Suppressor macrophage treated with lipopolysaccharide for 1 hour (primary cell): Measurements from ENCODE around the gene CCL5.

Experiments used
- DNase-seq, 3 donors: peaks; one replicate each; pipeline ENCODE4 v3.0.0-alpha.2; 2020 to 2022

Gene CCL5

DNA sequence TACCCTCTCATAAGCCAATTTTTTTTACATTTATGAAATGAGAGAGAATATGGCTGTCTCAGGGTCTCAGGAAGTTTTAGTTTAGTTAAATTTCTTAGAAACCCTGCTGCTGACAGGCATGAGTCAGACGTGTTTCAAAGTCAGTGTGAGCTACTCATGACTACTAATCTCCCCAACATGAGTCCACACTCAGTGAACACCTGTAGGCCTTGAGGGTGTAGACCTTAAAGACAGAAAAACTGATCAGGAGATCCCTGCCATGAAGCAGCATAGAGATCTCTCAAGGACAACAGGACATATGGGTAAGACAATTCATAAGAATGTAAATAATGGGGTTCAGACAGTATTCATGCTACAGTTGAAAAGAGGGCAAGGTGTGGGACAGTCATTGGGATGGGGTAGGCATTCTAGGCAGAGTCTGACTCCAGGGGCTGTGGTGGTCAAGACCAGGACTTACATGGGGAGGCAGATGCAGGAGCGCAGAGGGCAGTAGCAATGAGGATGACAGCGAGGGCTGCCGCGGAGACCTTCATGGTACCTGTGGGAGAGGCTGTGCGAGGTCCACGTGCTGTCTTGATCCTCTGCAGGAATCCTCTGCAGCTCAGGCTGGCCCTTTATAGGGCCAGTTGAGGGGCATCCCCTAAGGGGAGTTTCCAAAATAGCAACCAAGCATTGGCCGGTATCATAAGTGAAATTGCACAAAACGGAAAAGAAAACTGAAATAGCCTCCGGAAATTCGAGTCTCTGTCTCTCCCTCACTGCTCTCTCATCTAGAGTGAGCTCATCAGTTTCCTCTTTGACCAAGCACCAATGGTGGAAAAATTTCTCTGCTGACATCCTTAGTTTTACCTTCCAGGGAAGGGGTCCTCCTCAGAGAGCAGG is at the start of gene CCL5:
Gene CCL5 (minus strand): TSS at position 588 of the 882 bp plus-strand sequence.
- DNase-seq: peak; percentile 92 to 99 (median 97)

DNA sequence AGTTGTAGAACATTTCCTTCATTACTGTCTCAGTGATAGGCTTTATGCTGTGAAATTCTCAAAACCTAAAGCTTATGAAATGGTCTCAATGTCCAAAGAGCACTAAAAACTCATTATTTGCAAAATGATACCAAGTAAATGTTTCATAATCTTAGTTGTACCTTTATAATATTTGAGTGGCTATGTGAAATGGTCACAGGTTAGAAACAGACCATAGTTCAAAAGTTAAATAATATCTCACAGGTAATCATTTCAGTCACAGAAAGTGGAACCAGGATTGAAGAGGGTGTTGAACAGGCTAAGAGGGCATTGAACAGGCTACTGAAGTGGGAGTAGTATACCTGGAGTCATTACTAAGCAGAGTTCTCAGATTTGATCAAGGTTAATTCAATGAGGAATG is 47.6 kb upstream of the CCL5 start:
- no peak for DNase-seq

DNA sequence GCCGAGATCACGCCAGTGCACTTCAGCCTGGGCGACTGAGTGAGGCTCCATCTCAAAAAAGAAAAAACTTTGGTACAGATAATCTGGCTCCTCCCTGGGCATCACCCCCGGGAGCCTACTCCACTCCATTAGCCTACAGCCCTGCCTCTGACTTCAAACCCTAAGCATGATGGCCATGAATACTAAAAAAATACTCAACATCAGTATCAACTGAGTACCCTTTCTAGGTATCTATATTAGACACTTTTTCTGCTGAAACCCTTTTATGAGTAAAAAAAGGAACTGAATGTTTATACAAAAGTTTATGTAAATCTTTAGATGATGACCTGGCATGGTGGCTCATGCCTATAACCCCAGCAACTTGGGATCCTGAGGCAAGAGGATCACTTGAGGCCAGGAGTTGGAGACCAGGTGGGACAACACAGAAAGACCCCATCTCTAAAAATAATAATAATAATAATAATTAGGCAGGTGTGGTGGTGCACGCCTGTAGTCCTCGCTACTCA is 43.5 kb upstream of the CCL5 start:
- DNase-seq: no peak

DNA sequence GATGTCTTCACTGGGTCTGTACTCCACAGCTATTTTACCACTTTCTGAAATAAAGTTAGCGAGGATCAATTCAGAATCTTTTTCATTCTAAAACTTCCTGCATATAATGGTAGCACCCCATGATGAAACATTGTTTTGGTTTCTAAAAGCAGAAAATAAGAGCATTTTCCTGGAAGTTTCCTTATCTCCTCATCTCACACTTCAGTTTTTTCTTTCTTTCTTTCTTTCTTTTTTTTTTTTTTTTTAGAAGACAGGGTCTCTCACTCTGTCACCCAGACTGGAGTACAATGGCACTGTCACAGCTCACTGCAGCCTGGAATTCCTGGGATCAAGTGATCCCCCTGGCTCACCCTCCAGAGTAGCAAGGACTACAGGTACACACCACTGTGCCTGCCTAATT is 40.1 kb upstream of the CCL5 start:
- DNase-seq: no peak

DNA sequence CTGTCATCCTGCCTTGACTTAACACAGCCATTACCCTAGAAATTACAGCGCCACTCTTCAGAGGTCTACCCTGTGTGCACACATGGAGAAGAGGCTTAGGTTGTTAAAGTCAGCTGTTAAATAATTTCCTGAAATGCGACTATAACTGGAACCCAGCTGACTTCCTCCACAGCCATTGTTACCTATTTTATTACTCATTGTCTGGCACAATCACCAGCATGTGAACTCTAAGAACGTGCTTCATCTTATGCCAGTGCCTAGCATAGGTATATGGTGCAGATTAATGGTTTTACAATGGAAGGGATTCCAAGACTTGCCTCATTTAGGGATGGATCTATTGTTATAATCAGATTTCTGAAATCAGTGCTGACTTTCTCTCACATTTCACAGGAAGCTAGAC is 38.5 kb upstream of the CCL5 start:
- DNase-seq: no peak

DNA sequence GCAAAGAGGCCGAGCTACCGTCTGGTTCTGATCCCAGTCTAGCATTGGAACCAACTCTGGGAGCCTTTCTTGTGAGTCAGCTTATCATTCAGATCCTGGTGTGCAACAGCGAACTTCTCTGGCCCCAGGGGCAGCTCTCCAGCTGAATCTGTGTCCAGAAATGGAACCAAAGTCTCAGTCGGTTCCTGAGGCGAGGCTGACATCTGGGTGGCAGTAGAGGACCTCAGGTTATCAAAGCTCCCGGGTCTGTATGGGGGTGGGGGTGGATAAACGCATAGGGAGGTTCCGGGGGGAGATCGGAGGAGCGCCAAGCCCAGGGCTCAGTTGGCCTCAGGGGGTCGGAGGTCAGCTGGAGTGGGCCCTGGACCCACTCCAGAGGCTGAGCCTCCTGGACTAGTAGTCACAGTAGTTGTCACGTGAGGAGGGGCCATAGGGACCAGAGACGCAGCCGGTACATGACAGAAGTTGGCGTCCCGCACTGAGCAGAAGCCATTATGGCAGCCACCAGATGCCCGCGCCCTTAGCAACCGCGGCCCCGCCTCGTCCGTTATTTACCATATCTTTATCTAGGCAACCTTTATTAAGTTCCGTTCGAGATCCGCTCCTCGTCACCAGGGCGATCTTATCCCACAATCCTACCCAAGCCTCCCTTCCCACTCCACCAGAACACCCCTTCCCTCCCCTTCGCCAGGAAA is 37.5 kb upstream of the CCL5 start:
- DNase-seq: no peak

DNA sequence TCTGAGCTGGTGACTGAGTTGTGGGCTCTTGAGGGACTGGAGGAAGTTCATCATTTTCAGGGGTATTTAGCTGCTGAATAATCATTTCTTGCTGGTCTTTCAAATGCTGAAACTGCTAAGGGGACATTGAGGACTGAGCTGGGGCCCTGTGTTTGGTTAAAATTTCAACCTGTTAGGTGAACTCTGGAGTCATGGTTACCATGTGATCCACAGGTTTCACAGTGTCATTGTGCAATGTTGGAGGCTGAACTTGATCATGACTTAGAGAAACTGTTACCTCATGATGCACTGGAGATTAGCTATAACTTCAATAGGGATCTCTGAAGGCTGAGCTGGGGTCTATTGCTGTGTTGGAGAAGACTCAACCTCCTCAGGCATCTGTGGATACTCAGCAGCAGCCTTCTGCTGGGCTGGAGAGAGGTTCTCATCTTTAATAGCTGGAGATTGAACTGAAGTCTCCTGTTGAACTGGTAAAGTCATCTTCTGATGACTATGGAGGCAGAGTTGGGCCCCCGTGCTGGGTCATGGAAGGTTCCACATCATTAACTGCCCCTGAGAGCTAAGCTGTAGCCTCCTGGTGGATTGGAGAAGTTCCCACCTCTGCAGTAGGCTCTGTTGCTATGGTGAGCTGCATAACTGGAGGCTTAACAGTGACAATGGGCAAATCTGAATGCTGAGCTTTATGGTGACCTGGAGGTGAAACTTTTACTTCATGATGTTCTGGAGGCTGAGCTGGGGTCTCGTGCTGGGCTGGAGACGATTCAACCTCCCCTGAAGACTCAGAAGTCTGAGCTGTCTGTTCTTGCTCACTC is 35.2 kb upstream of the CCL5 start:
- no peak for DNase-seq

DNA sequence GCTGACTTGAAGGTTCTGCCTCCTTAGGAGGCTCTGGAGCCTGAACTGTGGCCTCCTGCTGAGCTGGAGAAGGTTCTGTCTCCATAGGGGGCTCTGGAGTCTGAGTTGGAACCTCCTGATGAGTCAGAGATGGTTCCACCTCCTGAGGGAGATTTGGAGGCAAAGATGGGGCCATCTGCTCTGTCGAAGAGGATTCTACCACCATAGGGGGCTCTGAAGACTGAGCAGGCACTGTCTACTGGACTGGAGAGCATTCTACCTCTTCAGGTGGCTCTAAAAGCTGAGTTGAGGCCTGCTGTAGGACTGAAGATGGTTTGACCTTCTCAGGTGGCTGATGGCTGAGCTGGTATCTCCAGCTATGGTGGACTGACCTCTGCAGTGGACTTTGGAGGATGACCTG is 34.2 kb upstream of the CCL5 start:
- DNase-seq: no peak

DNA sequence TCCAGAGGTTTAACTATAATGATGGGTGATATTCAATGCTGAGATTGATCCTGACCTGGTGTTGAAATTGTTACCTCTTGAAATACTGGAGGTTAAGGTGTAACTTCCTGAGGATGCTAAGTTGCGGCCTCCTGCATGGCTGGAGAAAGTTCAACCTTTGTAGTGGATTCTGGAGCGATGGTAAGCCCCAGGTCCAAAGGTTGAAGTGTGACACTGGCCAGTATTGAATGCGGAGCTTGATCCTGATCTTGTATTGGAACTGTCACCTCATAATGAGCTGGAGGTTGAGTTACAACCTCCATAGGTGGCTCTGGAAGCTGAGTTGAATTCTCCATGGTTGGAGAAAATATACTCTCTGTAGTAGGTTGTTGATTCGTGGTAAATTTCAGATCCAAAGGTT is 33.4 kb upstream of the CCL5 start:
- DNase-seq: no peak

DNA sequence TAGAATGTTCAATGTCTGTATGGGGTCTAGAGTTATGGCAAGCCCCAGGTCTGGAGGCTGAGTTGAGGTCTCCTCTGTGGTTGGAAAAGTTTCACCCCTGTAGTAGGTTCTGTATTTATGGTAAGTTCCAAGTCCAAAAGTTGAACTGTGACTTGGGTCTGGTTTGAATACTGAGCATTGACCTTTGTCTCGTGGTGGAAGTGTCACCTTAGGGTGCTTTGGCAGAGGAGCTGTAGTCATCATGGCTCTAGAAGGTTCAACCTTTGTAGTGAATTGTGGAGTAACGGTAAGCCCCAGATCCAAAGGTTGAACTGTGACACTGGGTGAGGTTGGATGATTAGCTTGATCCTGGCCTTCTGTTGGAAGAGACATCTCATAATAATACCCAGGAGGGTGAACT is 32.8 kb upstream of the CCL5 start:
- DNase-seq: no peak

DNA sequence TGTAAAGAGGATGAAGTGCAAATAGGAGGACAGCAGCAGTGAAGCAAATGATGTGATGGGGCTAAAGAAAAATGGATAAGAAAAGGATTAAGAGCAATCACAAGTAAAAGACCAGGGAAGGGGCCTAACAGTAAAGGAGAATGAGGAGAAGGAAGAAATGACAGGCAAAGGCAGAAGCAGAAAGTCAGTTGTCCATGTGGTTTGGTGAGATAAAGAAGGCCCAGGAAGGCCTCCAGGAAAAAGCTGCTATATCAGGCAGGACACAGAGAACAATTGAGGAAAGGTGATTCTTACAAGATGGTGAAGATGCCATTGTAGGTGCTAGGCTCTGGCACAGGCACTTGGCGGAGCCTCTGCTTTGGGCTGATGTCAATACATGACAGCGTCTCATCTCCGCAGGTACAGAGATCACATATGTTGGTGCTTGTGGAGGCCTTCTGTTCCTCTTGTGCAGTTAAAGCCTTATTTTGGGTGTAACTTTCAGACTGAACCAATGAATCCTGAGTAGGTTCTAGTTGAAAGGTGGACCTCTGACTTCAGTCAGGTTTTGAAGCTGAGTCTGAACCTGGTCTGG is 32.3 kb upstream of the CCL5 start:
- DNase-seq: no peak

DNA sequence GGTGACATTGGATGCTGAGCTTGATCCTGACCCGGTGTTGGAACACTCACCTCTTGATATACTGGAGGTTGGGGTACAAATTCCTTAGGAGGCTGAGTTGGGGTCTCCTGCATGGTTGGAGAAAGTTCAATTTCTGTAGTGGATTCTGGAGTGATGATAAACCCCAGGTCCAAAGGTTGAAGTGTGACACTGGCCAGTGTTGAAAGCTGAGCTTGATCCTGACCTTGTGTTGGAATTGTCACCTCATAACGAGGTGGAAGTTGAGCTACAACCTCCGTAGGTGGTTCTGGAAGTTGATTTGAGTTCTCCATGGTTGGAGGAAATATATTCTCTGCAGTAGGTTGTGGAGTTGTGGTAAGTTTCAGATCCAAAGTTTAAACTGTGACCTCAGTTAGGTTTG is 29.2 kb upstream of the CCL5 start:
- no peak for DNase-seq

DNA sequence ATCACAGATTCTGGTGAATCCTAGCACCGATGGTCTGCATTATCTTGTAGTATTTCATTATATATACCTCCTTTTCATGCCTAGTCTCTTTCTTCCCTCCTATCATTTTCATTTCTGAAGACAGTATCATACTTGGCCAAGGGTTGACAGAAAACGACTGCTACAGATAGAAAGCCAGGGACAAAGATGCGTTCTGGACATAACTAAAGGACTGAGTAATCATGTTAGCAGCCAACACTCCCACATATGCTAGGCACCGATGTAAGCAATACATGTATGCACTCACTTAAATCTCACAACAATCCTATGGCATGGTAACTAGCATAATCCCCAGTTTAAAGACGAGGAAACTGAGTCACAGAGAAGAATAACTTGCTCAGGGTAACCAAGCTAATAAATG is 27.5 kb upstream of the CCL5 start:
- no peak for DNase-seq

DNA sequence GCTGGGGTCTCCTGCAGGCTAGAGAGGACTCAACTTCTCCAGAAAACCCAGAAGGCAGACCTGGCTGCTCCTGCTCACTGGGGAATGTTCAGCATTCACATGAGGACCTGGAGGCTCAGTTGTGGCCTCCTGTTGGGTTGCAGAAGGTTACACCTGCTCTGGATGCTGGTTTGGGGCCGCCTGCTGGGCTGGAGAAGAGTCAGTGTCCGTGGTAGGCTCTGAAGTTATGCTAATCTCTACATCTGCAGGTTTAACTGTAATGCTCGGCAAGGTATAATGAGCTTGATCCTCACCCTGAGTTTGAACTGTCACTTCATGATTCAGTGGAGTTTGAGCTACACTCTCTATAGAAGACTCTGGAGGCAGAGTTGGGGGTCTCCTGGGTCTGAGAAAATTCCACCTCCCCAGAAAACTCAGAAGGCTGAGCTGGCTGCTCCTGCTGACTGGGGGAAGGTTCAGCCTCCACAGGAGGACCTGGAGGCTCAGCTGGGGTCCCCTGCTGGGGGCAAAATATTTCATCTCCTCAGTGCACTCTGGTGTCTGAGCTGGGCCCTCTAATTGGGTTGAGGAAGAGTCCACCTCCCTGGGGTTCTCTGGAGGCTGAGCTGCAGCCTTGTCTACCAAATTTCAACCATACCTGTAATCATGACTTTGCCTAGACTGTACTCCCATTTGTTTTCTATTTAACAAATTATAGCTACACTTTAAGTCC is 26.9 kb upstream of the CCL5 start:
- no peak for DNase-seq

DNA sequence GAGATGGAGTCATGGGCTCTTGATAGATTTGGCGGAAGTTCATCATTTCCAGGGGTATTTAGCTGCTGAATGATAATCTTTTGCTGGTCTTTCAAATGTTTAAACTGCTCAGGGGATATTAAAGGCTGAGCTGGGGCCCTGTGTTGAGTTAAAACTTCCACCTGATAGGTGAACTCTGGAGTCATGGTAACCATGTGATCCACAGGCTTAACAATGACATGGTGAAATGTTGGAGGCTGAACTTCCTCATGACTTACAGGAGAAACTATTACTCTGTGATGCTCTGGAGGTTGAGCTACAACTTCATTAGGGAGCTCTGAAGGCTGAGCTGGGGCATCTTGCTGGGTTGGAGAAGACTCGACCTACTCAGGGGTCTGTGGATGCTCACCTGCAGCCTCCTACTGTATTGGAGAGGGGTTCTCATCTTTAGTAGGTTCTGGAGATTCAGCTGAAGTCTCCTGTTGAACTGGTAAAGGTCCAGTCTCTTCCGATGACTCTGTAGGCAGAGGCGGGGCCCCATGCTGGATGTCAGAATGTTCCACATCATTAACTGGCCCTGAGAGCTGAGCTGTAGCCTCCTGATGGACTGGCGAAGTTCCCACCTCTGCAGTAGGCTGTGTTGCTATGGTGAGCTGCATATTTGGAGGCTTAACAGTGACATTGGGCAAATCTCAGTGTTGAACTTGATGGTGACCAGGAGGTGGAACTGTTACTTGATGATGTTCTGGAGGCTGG is 26.2 kb upstream of the CCL5 start:
- DNase-seq: no peak

DNA sequence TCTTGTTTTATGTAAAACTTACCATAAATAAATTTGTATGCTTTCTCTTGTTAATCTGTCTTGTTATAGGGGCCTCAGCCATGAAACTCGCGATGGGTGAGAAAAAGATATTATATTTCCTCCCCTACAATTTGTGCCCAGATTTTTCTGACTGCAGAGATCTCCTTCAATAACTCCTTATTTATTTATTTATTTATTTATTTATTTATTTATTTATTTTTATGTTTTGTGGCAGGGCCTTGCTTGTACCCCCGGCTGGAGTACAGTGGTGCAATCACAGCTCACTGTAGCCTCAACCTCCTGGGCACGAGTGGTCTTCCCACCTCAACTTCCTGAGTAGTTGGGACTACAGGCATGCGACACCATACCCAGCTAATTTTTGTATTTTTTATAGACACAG is 23.3 kb upstream of the CCL5 start:
- DNase-seq: no peak

DNA sequence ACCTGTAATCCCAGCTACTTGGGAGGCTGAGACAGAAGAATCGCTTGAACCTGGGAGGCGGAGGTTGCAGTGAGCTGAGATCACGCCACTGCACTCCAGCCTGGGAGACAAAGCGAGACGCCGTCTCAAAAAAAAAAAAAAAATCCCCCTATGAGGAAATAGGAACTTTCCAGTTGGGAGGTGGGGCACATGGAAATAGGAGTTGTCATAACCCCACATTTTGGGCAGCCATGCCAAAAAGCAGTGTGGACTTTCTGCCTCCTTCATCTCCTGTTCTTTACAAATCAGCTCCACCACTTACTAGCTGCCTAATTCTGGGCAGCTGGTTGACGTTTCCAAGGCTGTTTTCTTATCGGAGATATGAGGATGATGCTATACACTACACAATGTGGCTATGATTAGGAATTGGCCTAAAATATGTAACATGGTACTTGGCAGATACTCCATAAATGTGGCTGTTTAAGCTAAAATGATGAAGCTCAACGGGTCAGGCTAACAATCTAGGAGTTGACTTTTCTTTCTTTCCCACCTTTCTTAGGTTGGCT is 21.5 kb upstream of the CCL5 start:
- peak; percentile 48 to 53 (median 51) for DNase-seq

DNA sequence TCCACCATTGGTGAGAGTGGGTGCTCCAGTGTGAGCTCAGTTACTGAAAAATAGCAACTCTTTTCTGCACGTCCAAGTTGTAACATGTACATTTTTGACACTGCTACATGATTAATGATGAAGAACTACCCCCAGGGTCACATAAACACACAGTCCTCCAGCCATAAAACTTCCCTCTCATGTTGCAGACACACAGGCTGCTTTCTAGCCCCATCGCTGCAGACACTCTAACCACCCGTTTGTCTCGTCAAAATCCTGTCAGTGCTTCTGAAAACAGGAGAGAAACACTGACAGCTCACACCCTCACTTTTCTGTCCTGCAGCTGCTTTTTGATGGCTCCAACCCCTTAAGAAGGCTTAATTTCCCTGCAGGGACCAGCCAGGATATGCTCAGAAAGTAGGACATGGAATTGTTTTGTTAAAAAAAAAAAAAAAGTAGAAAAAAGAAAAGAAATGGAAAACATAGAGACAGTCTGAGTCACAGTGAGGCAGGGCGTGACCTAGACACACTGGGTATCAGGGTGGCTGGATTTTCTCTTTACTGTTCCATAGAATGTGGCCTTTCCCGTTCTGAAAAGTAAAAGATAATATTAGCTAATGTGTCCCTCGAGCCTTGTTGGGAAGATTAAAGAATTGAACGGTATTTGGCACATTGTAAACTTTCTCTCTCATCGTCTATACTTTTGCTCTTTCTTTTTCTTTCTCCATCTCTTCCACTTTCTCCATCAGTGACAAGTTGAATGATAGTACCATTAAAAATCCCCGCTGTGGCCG is 20.7 kb upstream of the CCL5 start:
- DNase-seq: no peak

DNA sequence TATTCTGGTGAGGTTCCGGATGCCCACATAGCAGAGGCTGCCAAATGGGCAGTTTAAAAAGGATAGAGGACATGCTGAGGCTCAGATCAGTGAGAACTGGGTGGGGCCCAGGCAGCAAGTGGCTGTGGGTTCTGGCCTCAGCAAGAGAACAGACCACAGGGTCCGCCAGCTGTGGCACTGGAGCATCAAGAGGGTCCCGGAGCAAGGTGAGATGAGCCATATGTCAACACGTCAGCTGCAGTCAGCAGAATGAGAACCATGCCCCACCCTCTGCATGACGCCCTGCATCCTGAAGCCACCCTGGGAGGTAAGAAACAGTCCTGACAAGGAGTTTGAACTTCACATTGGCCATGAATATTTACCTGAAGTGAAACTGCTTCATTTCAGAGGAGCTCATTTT is 20.1 kb upstream of the CCL5 start:
- DNase-seq: no peak

DNA sequence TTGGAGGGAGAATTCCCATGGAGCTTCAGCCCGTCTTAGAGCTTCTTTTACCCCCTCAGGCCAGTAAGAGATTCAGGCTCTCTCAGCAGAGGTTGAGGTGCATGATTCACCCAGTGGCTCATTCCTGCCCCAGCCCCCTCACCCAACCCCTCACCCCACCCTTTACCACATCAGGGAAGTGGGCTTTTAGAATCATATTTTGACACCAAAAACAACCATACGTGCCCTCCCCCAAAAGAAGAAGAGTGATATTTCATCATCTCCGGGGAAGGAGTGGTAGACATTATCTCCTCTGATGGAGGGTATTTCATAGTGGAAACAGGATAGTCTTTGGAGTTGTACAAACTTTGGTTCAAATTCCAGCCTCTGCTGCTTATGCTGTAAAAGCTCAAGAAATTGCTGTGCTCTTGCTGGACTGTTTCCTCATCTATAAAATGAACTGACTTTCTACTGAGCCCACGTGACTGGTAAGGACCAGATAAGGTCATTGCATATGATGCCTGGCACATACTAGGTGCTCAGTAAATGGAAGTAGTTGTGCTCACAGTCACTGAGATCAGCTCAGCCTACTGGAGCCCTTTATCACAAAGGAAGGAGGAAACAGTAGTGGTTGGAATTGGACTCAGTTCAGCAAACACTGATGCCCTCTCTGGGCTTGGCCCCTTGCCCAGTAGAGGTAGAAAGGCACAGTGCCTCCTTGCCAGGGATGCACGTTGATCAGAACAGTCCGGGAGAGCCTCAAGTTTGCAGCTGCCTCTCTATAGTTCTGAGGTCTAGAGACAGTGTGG is 18.3 kb upstream of the CCL5 start:
- peak; percentile 61 to 64 (median 63) for DNase-seq
